Endothelial cell of umbilical vein (primary cell): ENCODE results near the gene SPATA6L. TPM values are rescaled to one million over a fixed set of nuclear protein-coding genes. Genes with fewer than 3 reads are reported as not detected.

Source experiments
- BruUV-seq: library from RNA; stranded (reverse); fragments of 400-500 nt; replicated peaks from 2 replicates; lab custom pipeline; 2021; lab: Mats Ljungman, UMichigan
- CTCF ChIA-PET: fragments of 300-600, 350-600 bp; sonication (Branson Sonifier 250); formaldehyde crosslinking; loops from one replicate; lab custom pipeline; 2021; ENCODE audit warnings: antibody characterized with exemption, inconsistent platforms; lab: Charles Lee
- POLR2A ChIA-PET: fragments of 300-600, 350-600 bp; sonication (Branson Sonifier 250); formaldehyde crosslinking; loops from one replicate; lab custom pipeline; 2021; ENCODE audit warnings: antibody characterized with exemption, inconsistent platforms; lab: Charles Lee
- DNase-seq: peaks from one replicate; pipeline ENCODE4 v3.0.0-alpha.2; 2011; ENCODE audit warnings: low read depth, low spot score
- FAIRE-seq: peaks from 2 replicates; lab custom pipeline; 2011; peaks lifted over from hg19 to GRCh38; lab: Jason Lieb, UNC
- H2AFZ ChIP-seq: 2 replicates; pipeline ENCODE4 v1.6.0; 2012; ENCODE audit warnings: low read depth, low read length, control low read depth, inconsistent platforms
- H3K27ac ChIP-seq: 2 replicates; pipeline ENCODE4 v1.5.1; 2011; ENCODE audit warnings: low read depth, mild to moderate bottlenecking, control low read depth, low read length, moderate library complexity; ENCODE audit not compliant: insufficient read depth
- H3K27me3 ChIP-seq, 2 experiments: 2 replicates each; pipeline versions ENCODE4 v1.6.0 to v1.6.1; 2011; ENCODE audit warnings: low read length in 2 of 2, mixed read lengths in 1 of 2; ENCODE audit not compliant: control insufficient read depth in 2 of 2, insufficient read depth in 2 of 2
- H3K36me3 ChIP-seq, 2 experiments: 2 replicates in 1 of 2; 3 replicates in 1 of 2; pipeline ENCODE4 v1.5.1; 2011; ENCODE audit warnings: low read length in 2 of 2, mild to moderate bottlenecking in 1 of 2, moderate library complexity in 1 of 2; ENCODE audit not compliant: control insufficient read depth in 2 of 2, insufficient read depth in 2 of 2; ENCODE audit errors: extremely low read depth in 1 of 2
- H3K4me1 ChIP-seq: 3 replicates; pipeline ENCODE4 v1.5.1; 2011; ENCODE audit warnings: mild to moderate bottlenecking, low read length; ENCODE audit not compliant: control insufficient read depth, insufficient read depth; ENCODE audit errors: extremely low read depth
- H3K4me2 ChIP-seq: 2 replicates; pipeline ENCODE4 v1.6.1; 2011; ENCODE audit warnings: low read length, control low read depth, mixed read lengths; ENCODE audit not compliant: insufficient read depth
- H3K4me3 ChIP-seq, 3 experiments: fragments of 200-600 bp in 1 of 3; sonication (generic), shearing (Covaris generic) in 1 of 3; replicated peaks in 1 of 3; 2 replicates each; pipeline ENCODE4 v1.5.1; 2011 to 2016; ENCODE audit warnings: control low read depth in 3 of 3, low read length in 3 of 3, mild to moderate bottlenecking in 2 of 3, inconsistent platforms in 1 of 3, low read depth in 1 of 3, moderate library complexity in 1 of 3; ENCODE audit not compliant: insufficient read depth in 1 of 3
- H3K79me2 ChIP-seq: 2 replicates; pipeline ENCODE4 v1.6.0; 2012; ENCODE audit warnings: low read length, inconsistent platforms; ENCODE audit not compliant: control insufficient read depth, insufficient read depth
- H3K9ac ChIP-seq: replicated peaks from 2 replicates; pipeline ENCODE3; 2011; ENCODE audit warnings: low read length, control low read depth; ENCODE audit not compliant: insufficient read depth; ENCODE audit errors: extremely low read depth
- H3K9me1 ChIP-seq: replicated peaks from 3 replicates; pipeline ENCODE4 v1.6.0; 2011; ENCODE audit warnings: mild to moderate bottlenecking, low read length; ENCODE audit not compliant: control insufficient read depth, insufficient read depth; ENCODE audit errors: extremely low read depth
- H3K9me3 ChIP-seq: replicated peaks from 2 replicates; pipeline ENCODE4 v1.5.1; 2012; ENCODE audit warnings: low read length, inconsistent platforms; ENCODE audit not compliant: control insufficient read depth, insufficient read depth
- H4K20me1 ChIP-seq: replicated peaks from 2 replicates; pipeline ENCODE3; 2011; ENCODE audit warnings: mild to moderate bottlenecking, low read length; ENCODE audit not compliant: control insufficient read depth, insufficient read depth; ENCODE audit errors: extremely low read depth
- EZH2 ChIP-seq: IDR thresholded peaks from 2 replicates; pipeline ENCODE4 v1.6.1; 2012; ENCODE audit warnings: borderline replicate concordance, low read depth, mild to moderate bottlenecking, moderate library complexity, low read length, inconsistent platforms; ENCODE audit not compliant: severe bottlenecking
- FOS ChIP-seq: IDR thresholded peaks from 2 replicates; pipeline ENCODE4 v1.6.1; 2011; ENCODE audit warnings: mild to moderate bottlenecking, low read length, moderate library complexity, borderline replicate concordance; ENCODE audit not compliant: insufficient read depth
- JUN ChIP-seq: IDR thresholded peaks from 2 replicates; pipeline ENCODE4 v1.6.1; 2011; ENCODE audit warnings: borderline replicate concordance, low read depth; ENCODE audit not compliant: insufficient read length, insufficient read depth
- MAX ChIP-seq: IDR thresholded peaks from 2 replicates; pipeline ENCODE4 v1.6.1; 2011; ENCODE audit not compliant: insufficient read depth, insufficient read length
- POLR2A ChIP-seq: IDR thresholded peaks from 2 replicates; pipeline ENCODE4 v1.6.1; 2012; ENCODE audit warnings: low read depth, mild to moderate bottlenecking, control low read depth, low read length
- POLR2AphosphoS5 ChIP-seq: IDR thresholded peaks from 2 replicates; pipeline ENCODE4 v1.6.1; 2012; ENCODE audit warnings: low read depth, mild to moderate bottlenecking, control low read depth, low read length, moderate library complexity; ENCODE audit not compliant: insufficient read depth
- dilution Hi-C: fragments of 300-500 bp; cut with MboI; formaldehyde crosslinking; loops from one replicate; pipeline ENCODE4 v1.15.0; 2019; ENCODE audit warnings: low sequenced_read_pairs; ENCODE audit not compliant: extremely low pct_ligation_motif_present
- intact Hi-C: fragments of 100-400 bp; cut with micrococcal nuclease; formaldehyde crosslinking; loops from one replicate; pipeline ENCODE4 v1.10.0; 2022
- polyA plus RNA-seq, 4 experiments: library from polyadenylated mRNA; depleted of rRNA in 3 of 4; stranded (reverse) in 3 of 4; unstranded in 1 of 4; fragments of >200 nt; gene quantifications; 2 replicates each; pipeline versions ENCODE4 v1.2.1 to v1.2.3, GENCODE V29; 2011 to 2012; ENCODE audit warnings: missing spikeins in 1 of 4
- total RNA-seq: library from RNA; stranded (reverse); gene quantifications from 2 replicates; pipeline ENCODE4 v1.2.3, GENCODE V29; 2021
- TF ChIP-seq, protein P1 (sequence below), 2 donors: IDR thresholded peaks; 1 replicate in 1 of 2; 2 replicates in 1 of 2; pipeline ENCODE4 v1.5.1; 2011; ENCODE audit warnings: low read length in 2 of 2, mild to moderate bottlenecking in 2 of 2, moderate library complexity in 2 of 2, control low read depth in 1 of 2, inconsistent platforms in 1 of 2, low read depth in 1 of 2; ENCODE audit not compliant: insufficient read depth in 1 of 2; ENCODE audit errors: extremely low read depth in 1 of 2

SPATA6L gene
- total and polyA plus RNA-seq, 2 donors (not counting 3 experiments of a cell fraction or from before 2014, with no cell fraction given), result 0.40 to 1.5 TPM

GRCh38 chr9:4669890-4670289, 3.6 kb upstream of the SPATA6L start:
- Histone ChIP-seq H3K4me3 (no peak overlapping the region), H4K20me1 (no peaks in the 10 kb centered on the region), H3K9ac (no peak overlapping the region), H3K27ac (no peak overlapping the region), H3K79me2 (no peaks in the 10 kb centered on the region), H3K9me1 (no peaks in the 10 kb centered on the region), H3K9me3 (no peaks in the 10 kb centered on the region), H3K4me1 (peaks cover 11% of the 10 kb centered on the region), H3K4me2 (no peak overlapping the region), H3K36me3 (no peaks in the 10 kb centered on the region), H3K27me3 (peaks cover 0 to 4% of the 10 kb centered on the region in 2 experiments), H2AFZ (no peak overlapping the region)
- DNase-seq, result no peak
- CTCF ChIA-PET, result interaction anchor here (0.6 kb wide), 1 partner anchor 65 kb away, joined by 3 read pairs; no protein-coding TSS in a partner anchor
- no peak for FAIRE-seq
- intact Hi-C loops (loop anchor here (10.0 kb wide), 1 partner anchor 1145 kb away; the partner anchor contains the start of gene RFX3), dilution Hi-C loops (no loop called here)
- no TSS peak for BruUV-seq
- POLR2A ChIA-PET, result interaction anchor here (0.6 kb wide), 1 partner anchor 39 kb away, joined by 11 read pairs; no protein-coding TSS in a partner anchor
- TF ChIP-seq FOS, result no peak
- TF ChIP-seq EZH2, result no peak
- TF ChIP-seq, protein P1, sequence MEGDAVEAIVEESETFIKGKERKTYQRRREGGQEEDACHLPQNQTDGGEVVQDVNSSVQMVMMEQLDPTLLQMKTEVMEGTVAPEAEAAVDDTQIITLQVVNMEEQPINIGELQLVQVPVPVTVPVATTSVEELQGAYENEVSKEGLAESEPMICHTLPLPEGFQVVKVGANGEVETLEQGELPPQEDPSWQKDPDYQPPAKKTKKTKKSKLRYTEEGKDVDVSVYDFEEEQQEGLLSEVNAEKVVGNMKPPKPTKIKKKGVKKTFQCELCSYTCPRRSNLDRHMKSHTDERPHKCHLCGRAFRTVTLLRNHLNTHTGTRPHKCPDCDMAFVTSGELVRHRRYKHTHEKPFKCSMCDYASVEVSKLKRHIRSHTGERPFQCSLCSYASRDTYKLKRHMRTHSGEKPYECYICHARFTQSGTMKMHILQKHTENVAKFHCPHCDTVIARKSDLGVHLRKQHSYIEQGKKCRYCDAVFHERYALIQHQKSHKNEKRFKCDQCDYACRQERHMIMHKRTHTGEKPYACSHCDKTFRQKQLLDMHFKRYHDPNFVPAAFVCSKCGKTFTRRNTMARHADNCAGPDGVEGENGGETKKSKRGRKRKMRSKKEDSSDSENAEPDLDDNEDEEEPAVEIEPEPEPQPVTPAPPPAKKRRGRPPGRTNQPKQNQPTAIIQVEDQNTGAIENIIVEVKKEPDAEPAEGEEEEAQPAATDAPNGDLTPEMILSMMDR (IDR thresholded peaks at IDR 0.05; ENCODE audit: extremely low read depth in 1 of 2, insufficient read depth in 1 of 2, low read depth in 1 of 2, low read length in 2 of 2), result no peak
- no peak for TF ChIP-seq POLR2A
- TF ChIP-seq POLR2AphosphoS5, result no peak
- TF ChIP-seq JUN, result no peak
- no peak for TF ChIP-seq MAX
